HG03097 (cell line): ENCODE results near the gene SLFN14.
"Not testable (repeated sequence)": the region's sequence is repeated elsewhere in the genome, so short reads cannot be mapped to it uniquely, and the experiment has no call there.

Experiments used
- ATAC-seq: cut with Tn5 transposase; IDR thresholded peaks from one replicate; pipeline ENCODE4 v1.9.1; 2021; ENCODE audit not compliant: unreplicated experiment, low FRiP score

Gene SLFN14

GRCh38 chr17:35563181-35563580 is 2.6 kb upstream of the SLFN14 start:
- not testable (repeated sequence) for ATAC-seq

GRCh38 chr17:35559495-35560210 is 966 bp downstream of the SLFN14 start:
- no peak for ATAC-seq

- ATAC-seq = no peak
Measured at GRCh38 chr17:35557353-35557752, 3.3 kb downstream of the SLFN14 start.

GRCh38 chr17:35555691-35556090 is 4.9 kb downstream of the SLFN14 start:
- no peak for ATAC-seq

GRCh38 chr17:35554668-35555067 is 6.0 kb downstream of the SLFN14 start:
- ATAC-seq = no peak

GRCh38 chr17:35553310-35553709 is 7.3 kb downstream of the SLFN14 start:
- no peak for ATAC-seq

- ATAC-seq = no peak
Measured at GRCh38 chr17:35548978-35549377, 11.6 kb downstream of the SLFN14 start.

GRCh38 chr17:35548208-35548810 is 12.3 kb downstream of the SLFN14 start:
- ATAC-seq = no peak

- ATAC-seq = no peak
Measured at GRCh38 chr17:35546487-35546886, 14.1 kb downstream of the SLFN14 start.

GRCh38 chr17:35545150-35545549 is 15.5 kb downstream of the SLFN14 start:
- no peak for ATAC-seq

- ATAC-seq = no peak
Measured at GRCh38 chr17:35543856-35544255, 16.8 kb downstream of the SLFN14 start.

GRCh38 chr17:35542990-35543389 is 17.6 kb downstream of the SLFN14 start:
- ATAC-seq = no peak

- no peak for ATAC-seq
Measured at GRCh38 chr17:35541434-35541833, 19.2 kb downstream of the SLFN14 start.

- ATAC-seq = no peak
Measured at GRCh38 chr17:35540589-35541404, 19.8 kb downstream of the SLFN14 start.

- ATAC-seq = no peak
Measured at GRCh38 chr17:35539659-35540026, 21.0 kb downstream of the SLFN14 start.

GRCh38 chr17:35537601-35538141 is 22.9 kb downstream of the SLFN14 start, which contains the start of gene SLFN12L:
SLFN12L (minus strand) TSS chr17:35537678; CDS start chr17:35522364, 15,314 bp downstream.
- ATAC-seq = no peak

- no peak for ATAC-seq
Measured at GRCh38 chr17:35536664-35537171, 23.9 kb downstream of the SLFN14 start.

GRCh38 chr17:35535406-35535805 is 25.2 kb downstream of the SLFN14 start:
- not testable (repeated sequence) for ATAC-seq

GRCh38 chr17:35534576-35535093 is 26.0 kb downstream of the SLFN14 start:
- ATAC-seq = no peak

- no peak for ATAC-seq
Measured at GRCh38 chr17:35531160-35531559, 29.5 kb downstream of the SLFN14 start.

GRCh38 chr17:35529866-35530265 is 30.8 kb downstream of the SLFN14 start:
- no peak for ATAC-seq
